ENCODE results near the gene UNC5A. TPM values are rescaled to one million over a fixed set of nuclear protein-coding genes. Genes with fewer than 3 reads are reported as not detected.
"Not testable (repeated sequence)": the region's sequence is repeated elsewhere in the genome, so short reads cannot be mapped to it uniquely, and the experiment has no call there.

The UNC5A gene
- total RNA-seq, 1 donor from 2014 or later, result 1.6 TPM

DNA sequence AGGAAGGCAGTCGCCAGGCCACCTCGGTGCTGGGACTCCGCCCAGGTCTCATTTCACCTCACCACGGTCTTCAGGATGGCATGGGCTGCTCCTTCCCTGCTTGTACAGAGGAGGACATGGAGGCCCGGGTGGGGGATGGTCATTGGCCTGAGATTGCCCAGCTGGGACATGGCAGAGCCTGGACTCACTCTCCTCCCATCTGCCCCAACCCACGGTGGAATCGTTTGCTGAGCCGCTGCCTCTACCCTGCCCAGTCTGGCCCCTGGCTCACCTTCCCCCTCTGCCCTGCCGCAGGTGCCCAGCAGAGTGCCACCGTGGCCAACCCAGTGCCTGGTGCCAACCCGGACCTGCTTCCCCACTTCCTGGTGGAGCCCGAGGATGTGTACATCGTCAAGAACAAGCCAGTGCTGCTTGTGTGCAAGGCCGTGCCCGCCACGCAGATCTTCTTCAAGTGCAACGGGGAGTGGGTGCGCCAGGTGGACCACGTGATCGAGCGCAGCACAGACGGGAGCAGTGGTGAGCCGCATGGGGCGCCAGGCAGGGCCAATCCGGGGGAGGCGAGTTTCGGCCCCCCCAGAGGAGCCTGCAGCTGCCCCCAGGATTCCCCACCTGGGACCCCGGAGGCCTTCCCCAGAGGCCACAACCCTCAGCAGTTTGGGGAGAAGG, 52.1 kb downstream of the UNC5A start:
- no peak for DNase-seq (ENCODE audit: low read depth, low spot score)

DNA sequence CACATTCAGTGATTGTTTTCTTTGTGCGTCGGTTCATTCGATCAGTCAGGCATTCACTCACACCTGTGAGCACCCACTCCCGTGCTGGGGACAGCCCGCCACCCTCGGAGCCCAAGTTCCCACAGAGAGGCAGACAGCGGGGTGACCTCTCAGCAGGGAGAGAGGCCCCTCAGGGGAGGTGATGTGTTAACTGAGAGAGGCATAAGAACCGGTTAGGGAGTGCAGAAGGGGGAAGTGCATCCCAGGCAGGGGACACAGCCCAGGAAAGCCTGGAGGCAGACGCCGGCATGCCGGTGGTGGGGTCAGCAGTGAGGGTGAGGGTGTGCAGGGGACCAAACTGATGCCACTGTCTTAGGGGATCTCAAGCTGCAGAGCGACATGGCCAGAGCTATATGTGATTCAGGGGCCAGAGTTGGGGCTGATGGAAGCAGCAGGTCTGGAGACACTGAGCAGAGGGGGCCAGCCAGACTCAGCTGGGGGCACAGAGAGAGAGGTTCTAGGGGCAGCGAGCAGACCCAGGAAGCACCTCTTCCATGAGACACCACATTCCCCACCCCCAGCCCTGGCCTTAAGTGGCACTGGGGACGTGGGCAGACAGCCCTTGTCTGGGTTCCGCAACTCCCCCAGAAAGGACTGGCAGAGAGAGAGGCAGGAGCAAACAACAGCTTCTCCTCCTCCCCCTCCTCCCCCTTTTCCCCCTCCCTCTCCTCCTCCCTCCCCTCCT, 52.8 kb downstream of the UNC5A start:
- no peak for DNase-seq (ENCODE audit: low read depth, low spot score)

DNA sequence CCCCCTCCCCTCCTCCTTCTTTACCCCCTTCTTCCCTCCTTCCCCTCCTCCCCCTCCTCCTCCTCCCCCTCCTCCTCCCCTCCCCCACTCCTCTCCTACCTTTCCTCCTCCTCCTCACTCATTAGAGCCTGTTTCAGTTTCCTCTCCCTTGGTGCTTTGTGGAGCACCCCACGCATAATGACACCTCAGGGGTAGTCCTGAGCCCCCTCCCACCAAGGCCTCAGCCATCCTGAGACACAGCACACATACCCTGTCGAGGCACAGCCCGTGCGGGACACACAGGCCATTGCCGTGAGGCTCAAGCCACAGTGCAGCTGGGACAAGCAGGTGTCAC, 53.4 kb downstream of the UNC5A start:
- DNase-seq (ENCODE audit: low read depth, low spot score), result no peak

- no peak for DNase-seq (ENCODE audit: low read depth, low spot score)
Observed at GRCh38 chr5:176864755-176865154, 54.4 kb downstream of the UNC5A start.

- no peak for DNase-seq (ENCODE audit: low read depth, low spot score)
Observed at GRCh38 chr5:176865964-176866363, 55.6 kb downstream of the UNC5A start.

GRCh38 chr5:176866707-176867310, 56.5 kb downstream of the UNC5A start:
- no peak for DNase-seq (ENCODE audit: low read depth, low spot score)

DNA sequence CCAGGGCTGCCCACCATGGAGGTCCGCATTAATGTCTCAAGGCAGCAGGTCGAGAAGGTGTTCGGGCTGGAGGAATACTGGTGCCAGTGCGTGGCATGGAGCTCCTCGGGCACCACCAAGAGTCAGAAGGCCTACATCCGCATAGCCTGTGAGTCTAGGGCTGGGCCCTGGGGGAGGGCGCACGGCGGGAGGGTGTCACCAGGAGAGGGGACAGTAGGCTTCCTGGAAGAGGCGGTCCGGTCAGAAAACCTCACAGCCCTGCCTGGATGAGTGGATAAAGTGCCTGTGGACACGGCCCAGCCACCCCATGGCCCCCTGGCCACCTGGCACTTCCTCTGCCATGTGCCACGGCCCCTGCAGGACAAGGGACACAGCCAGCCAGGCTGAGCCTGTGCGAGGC, 57.8 kb downstream of the UNC5A start:
- no peak for DNase-seq (ENCODE audit: low read depth, low spot score)

DNA sequence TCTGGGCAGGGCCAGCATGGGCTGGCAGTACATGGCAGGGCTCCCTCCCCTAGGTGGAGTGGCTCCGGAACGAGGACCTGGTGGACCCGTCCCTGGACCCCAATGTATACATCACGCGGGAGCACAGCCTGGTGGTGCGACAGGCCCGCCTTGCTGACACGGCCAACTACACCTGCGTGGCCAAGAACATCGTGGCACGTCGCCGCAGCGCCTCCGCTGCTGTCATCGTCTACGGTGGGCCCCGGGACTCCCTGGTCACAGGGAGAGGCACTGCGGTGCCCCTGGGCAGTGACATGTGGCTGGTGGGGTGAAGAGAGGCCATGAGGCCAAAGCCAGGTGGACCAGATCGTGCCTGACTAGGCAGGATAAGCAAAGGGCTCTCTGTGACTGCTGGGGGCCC, 58.4 kb downstream of the UNC5A start:
- no peak for DNase-seq (ENCODE audit: low read depth, low spot score)

DNA sequence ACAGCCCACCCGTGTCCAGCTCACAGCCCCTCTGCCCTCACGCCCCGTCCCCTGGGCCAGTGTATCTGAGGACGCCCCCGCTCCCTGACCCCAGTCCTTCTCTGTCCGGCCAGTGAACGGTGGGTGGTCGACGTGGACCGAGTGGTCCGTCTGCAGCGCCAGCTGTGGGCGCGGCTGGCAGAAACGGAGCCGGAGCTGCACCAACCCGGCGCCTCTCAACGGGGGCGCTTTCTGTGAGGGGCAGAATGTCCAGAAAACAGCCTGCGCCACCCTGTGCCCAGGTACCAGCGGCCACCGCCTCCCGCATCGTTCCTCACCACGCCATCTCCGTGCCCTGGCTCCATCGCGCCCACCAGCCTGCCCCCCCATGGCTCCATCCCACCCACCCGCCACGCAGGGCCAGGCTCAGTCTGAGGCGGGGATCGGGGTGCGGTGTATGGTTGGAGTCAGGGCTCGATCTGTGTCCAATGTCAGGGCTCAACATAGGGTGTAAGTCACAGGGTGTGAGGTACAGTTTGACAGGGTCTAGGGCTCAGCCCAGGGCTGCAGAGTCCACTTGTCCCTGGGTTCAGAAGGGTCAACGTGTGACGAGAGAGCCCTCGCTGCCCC, 59.2 kb downstream of the UNC5A start:
- no peak for DNase-seq (ENCODE audit: low read depth, low spot score)

- DNase-seq (ENCODE audit: low read depth, low spot score), result no peak
Observed at GRCh38 chr5:176870110-176870591, 59.8 kb downstream of the UNC5A start.

DNA sequence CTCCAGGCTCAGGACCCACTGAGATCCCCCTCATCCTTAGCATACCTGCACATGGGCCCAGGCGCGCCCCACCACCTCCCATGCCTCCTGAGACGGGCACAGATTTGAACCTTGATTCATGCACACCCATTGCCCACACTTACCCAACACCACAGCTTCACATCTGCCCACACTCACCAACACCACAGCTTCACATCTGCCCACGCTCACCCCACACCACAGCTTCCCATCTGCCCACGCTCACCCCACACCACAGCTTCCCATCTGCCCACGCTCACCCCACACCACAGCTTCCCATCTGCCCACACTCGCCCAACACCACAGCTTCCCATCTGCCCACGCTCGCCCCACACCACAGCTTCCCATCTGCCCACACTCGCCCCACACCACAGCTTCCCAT, 60.3 kb downstream of the UNC5A start:
- DNase-seq (ENCODE audit: low read depth, low spot score), result not testable (repeated sequence)

- DNase-seq (ENCODE audit: low read depth, low spot score), result not testable (repeated sequence)
Observed at GRCh38 chr5:176872586-176872985, 62.2 kb downstream of the UNC5A start.

DNA sequence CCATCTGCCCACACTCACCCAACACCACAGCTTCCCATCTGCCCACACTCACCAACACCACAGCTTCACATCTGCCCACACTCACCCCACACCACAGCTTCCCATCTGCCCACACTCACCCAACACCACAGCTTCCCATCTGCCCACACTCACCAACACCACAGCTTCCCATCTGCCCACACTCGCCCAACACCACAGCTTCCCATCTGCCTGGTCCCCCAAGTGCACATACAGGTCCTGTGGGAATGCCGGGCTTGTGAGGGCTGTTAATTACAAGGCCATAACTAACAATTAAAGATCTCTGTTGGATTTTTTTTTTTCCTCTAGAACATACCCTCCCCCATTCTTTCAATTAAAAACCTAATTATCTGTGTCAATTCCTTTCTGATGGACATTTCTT, 62.7 kb downstream of the UNC5A start:
- not testable (repeated sequence) for DNase-seq (ENCODE audit: low read depth, low spot score)

DNA sequence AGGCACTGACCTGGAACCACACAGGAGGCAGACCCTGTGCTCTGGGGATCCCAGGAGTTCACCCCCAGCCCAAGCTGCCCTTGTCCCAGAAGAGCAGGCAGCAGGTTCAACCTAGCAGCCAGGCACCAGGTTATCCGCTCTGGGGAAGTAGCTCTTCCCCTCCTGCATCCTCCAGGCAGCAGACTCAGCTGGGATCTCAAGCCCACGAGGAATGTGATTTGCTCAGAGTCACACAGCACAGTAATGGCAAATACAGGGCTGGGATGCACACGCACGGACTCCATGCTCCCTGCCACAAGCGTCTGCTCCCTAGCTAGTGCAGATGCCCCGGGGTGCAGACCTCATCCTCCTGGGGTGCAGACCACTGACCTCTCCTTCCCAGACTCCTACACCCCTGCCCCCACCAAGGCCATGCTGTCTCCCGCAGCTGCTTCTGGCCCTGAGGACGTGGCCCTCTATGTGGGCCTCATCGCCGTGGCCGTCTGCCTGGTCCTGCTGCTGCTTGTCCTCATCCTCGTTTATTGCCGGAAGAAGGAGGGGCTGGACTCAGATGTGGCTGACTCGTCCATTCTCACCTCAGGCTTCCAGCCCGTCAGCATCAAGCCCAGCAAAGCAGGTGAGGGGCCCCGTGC, 63.3 kb downstream of the UNC5A start:
- no peak for DNase-seq (ENCODE audit: low read depth, low spot score)

- no peak for DNase-seq (ENCODE audit: low read depth, low spot score)
Observed at GRCh38 chr5:176874198-176874780, 63.9 kb downstream of the UNC5A start.

GRCh38 chr5:176875014-176875550, 64.7 kb downstream of the UNC5A start:
- DNase-seq (ENCODE audit: low read depth, low spot score), result no peak

DNA sequence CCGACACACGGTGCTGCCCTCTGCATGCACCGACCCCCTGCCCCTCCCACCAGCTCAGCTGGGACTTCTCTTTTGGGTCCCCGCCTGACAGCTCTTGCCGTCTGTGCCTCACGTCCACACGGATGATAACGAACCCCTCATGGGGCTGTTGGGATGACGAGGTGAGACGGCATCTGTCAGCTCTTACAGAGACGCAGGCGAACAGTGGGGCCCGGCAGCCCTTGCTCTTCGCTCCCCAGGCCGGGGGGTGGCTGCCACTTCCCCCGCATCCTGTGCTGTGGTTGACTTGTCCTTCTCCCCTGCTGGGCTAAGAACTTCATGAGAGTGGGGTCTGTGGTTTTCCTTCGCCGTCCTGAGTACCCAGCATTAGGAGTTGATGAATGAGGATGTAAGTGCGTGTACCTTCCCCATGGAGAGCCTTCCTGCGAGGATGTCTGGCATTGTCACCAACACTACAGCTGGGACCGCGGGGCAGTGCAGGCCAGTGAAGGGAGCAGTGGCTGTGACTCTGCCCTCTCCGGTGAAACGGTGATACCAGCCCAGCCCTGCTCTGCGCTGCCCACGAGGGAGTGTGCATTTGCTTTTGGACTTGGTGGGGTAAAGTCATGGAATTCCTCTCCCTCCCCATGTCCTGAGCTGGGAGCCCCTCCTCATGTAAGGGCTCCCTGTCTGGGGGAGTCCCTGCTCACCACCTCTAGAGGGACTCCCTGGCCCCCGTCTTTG, 65.6 kb downstream of the UNC5A start:
- DNase-seq (ENCODE audit: low read depth, low spot score), result no peak

- no peak for DNase-seq (ENCODE audit: low read depth, low spot score)
Observed at GRCh38 chr5:176876506-176877431, 66.4 kb downstream of the UNC5A start.

DNA sequence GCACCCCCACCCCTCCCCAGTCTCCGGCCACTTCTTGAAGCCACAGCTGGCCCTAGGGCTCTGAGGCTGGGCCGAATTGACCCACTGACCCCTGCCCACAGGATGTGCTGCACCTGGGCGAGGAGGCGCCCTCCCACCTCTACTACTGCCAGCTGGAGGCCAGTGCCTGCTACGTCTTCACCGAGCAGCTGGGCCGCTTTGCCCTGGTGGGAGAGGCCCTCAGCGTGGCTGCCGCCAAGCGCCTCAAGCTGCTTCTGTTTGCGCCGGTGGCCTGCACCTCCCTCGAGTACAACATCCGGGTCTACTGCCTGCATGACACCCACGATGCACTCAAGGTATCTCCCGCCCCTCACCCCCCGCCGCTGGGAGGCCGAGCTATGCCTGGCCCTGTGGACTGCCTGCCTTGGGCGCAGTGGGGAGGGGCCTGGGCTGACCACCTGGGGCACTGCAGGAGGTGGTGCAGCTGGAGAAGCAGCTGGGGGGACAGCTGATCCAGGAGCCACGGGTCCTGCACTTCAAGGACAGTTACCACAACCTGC, 67.5 kb downstream of the UNC5A start:
- DNase-seq (ENCODE audit: low read depth, low spot score), result no peak
